Activated naive CD8-positive, alpha-beta T cell treated with anti-CD3 and anti-CD28 coated beads, Interleukin-2, amount 50 U/mL, for 16 hours (primary cell): Measurements from ENCODE around the gene PCNX3.
"Not testable (repeated sequence)": the region's sequence is repeated elsewhere in the genome, so short reads cannot be mapped to it uniquely, and the experiment has no call there.

Experiments
- DNase-seq: peaks from one replicate; pipeline ENCODE4 v3.0.0-alpha.2; 2020; ENCODE audit warnings: low read depth, low spot score

PCNX3 gene

GRCh38 chr11:65619281-65619928 is 3.8 kb downstream of the PCNX3 start:
- no peak for DNase-seq

GRCh38 chr11:65620666-65621065 is 5.1 kb downstream of the PCNX3 start:
- DNase-seq = no peak

GRCh38 chr11:65621460-65621859 is 5.9 kb downstream of the PCNX3 start:
- no peak for DNase-seq

- DNase-seq = no peak
Measured at GRCh38 chr11:65622011-65622410, 6.4 kb downstream of the PCNX3 start.

- DNase-seq = no peak
Measured at GRCh38 chr11:65623177-65623576, 7.6 kb downstream of the PCNX3 start.

GRCh38 chr11:65623852-65624616 is 8.5 kb downstream of the PCNX3 start:
- no peak for DNase-seq

- DNase-seq = no peak
Measured at GRCh38 chr11:65624931-65625627, 9.5 kb downstream of the PCNX3 start.

GRCh38 chr11:65625628-65626342 is 10.2 kb downstream of the PCNX3 start:
- DNase-seq = no peak

GRCh38 chr11:65627202-65627601 is 11.6 kb downstream of the PCNX3 start:
- DNase-seq = no peak

- no peak for DNase-seq
Measured at GRCh38 chr11:65629579-65629978, 14.0 kb downstream of the PCNX3 start.

- DNase-seq = no peak
Measured at GRCh38 chr11:65630215-65630614, 14.6 kb downstream of the PCNX3 start.

- no peak for DNase-seq
Measured at GRCh38 chr11:65633390-65634108, 18.0 kb downstream of the PCNX3 start.

GRCh38 chr11:65634109-65634436 is 18.5 kb downstream of the PCNX3 start:
- no peak for DNase-seq

GRCh38 chr11:65634440-65634839 is 18.9 kb downstream of the PCNX3 start:
- DNase-seq = no peak

GRCh38 chr11:65634905-65635731 is 19.5 kb downstream of the PCNX3 start:
- no peak for DNase-seq

GRCh38 chr11:65636108-65637031 is 20.8 kb downstream of the PCNX3 start:
- DNase-seq = no peak

- DNase-seq = no peak
Measured at GRCh38 chr11:65637032-65637557, 21.5 kb downstream of the PCNX3 start.

GRCh38 chr11:65637794-65638419 is 22.3 kb downstream of the PCNX3 start, which contains the start of gene SIPA1:
Gene SIPA1 (plus strand): TSS chr11:65638101. CDS start chr11:65640922, 2,821 bp downstream.
- DNase-seq = peak; percentile 44

- DNase-seq = not testable (repeated sequence)
Measured at GRCh38 chr11:65639228-65639597, 23.6 kb downstream of the PCNX3 start.
